Measurements from ENCODE around the gene ZSCAN2.
A peak's percentile ranks its signal among the peaks of the same experiment; 100 is the strongest.

ZSCAN2 gene

DNA sequence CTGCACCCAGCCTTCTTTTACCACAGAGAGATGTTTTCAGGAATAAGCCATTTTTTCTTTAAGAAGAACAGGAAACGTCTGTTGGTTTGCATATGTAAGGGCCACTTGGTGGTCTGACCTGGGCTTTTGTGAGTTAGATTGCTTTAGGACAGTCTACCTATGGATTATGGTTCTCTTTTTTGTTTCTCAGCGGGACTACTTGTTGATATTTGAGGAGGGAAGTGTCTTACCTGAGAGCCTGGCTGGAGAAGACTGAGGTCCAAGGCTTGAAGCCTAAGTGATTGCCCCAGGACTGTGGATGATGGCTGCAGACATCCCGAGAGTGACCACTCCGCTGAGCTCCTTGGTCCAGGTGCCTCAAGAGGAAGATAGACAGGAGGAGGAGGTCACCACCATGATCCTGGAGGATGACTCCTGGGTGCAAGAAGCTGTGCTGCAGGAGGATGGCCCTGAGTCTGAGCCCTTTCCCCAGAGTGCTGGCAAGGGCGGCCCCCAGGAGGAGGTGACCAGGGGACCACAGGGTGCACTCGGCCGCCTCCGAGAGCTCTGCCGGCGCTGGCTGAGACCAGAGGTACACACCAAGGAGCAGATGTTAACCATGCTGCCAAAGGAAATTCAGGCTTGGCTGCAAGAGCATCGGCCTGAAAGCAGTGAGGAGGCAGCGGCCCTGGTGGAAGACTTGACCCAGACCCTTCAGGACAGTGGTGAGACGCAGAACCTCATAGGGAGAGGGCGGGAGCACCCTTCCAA is 3.0 kb downstream of the ZSCAN2 start:
- no peak overlapping the region for H3K27ac ChIP-seq
- TF ChIP-seq, protein P1, sequence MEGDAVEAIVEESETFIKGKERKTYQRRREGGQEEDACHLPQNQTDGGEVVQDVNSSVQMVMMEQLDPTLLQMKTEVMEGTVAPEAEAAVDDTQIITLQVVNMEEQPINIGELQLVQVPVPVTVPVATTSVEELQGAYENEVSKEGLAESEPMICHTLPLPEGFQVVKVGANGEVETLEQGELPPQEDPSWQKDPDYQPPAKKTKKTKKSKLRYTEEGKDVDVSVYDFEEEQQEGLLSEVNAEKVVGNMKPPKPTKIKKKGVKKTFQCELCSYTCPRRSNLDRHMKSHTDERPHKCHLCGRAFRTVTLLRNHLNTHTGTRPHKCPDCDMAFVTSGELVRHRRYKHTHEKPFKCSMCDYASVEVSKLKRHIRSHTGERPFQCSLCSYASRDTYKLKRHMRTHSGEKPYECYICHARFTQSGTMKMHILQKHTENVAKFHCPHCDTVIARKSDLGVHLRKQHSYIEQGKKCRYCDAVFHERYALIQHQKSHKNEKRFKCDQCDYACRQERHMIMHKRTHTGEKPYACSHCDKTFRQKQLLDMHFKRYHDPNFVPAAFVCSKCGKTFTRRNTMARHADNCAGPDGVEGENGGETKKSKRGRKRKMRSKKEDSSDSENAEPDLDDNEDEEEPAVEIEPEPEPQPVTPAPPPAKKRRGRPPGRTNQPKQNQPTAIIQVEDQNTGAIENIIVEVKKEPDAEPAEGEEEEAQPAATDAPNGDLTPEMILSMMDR (IDR thresholded peaks at IDR 0.05): no peak
- TF ChIP-seq ZFX (IDR thresholded peaks at IDR 0.05; ENCODE audit: borderline replicate concordance): no peak

DNA sequence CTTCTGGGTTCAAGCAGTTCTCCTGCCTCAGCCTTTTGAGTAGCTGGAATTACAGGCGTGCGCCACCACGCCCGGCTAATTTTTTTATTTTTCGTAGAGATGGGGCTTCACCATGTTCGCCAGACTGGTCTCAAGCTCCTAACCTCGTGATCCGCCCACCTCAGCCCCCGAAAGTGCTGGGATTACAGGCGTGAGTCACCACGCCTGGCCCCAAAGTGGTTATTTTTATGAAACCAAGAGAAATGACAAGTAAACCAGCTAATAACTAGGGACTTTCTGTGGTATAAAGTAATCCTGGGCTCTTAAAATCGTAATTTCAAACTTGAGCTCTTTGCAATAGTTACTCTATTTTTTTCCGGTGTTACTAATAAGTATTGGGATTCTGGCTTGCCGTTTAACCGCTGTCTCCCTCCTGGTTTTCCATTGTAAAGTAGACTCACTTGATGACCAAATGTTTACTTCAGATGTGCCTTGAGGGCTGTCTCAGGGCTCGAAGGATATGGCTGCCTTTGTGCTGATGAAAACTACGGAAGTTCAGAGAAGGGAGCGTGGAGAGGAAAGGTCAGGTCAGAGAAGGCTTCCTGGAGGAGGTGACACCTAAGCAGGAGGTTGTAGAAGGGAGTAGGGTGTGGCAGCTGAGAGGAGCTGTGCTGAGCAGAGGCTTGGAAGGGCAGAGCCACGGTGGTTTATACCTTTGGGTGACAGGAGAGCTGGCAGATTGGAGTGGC is 4.2 kb downstream of the ZSCAN2 start:
- TF ChIP-seq, protein P1 (IDR thresholded peaks at IDR 0.05): no peak
- TF ChIP-seq ZFX (IDR thresholded peaks at IDR 0.05; ENCODE audit: borderline replicate concordance): no peak
- peak overlapping the region; percentile 68; the same call in 1 of the 2 replicates for H3K27ac ChIP-seq

DNA sequence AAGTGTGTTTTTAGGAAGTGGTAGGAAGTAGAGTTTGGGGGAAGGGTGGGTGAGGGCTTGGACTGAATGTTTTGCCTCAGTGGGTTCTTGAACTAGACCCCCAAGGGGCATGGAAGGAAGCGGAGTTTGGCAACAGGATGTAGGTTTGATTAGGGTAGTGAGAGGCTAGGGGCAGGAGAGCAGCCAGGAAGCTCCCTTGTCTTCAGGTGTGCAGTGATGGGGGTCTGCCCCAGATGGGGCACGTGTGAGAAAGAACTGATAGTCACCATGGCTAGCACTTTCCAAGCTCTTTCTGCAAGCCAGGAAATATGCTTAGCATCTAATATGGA is 4.7 kb downstream of the ZSCAN2 start:
- peak overlapping the region; percentile 68; the same call in 1 of the 2 replicates for H3K27ac ChIP-seq
- TF ChIP-seq, protein P1 (IDR thresholded peaks at IDR 0.05): no peak
- no peak for TF ChIP-seq ZFX (IDR thresholded peaks at IDR 0.05; ENCODE audit: borderline replicate concordance)

DNA sequence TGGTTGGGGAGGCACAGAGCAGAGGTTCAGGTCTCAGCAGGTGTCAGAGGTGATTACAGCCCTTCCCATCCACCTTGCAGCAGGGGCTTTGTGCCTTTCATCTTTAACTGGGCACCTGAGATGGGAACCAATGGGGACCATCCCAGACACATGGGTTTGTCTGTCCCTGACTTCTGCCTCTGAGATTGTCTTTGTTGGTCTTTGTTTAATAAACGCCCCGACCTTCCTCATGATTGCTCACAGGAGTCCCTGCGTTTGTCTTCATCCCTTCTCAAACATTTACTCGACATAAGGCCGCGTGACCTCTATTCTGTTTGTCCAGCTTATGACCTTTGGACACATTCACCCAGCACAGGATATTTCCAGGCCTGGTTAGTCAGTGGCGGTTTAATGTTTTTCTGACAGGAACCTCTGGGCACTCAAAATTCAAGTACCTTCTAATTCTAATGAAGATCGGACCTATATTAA is 5.9 kb downstream of the ZSCAN2 start:
- TF ChIP-seq, protein P1 (IDR thresholded peaks at IDR 0.05): no peak
- no peak for TF ChIP-seq ZFX (IDR thresholded peaks at IDR 0.05; ENCODE audit: borderline replicate concordance)
- peak overlapping the region; percentile 68 for H3K27ac ChIP-seq

DNA sequence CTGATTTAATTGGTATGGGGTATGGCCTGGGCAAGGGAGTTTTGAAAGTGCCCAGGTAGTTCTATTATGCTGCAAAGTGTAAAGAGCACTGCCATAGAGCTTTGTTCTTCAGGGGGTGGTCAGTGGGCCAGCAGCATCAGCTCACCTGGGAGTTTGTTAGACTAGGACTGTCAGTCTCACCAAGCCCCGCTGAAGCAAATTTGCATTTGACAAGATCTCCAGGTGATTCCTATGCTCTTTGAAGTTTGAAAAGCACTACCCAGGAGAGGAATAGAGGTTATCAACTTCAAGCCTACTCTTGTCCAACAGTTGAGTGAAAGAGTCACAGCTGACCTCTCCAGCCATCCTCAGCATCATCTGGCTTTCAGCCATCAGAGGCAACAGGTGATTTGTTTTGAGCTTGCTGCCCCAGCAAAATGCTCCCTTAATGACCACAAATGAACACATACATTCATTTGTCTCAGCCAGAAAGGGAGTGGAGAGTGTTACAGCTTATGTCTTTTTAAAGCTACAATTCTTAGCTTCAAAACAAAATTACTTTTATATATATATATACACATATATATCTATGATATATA is 8.0 kb downstream of the ZSCAN2 start:
- TF ChIP-seq, protein P1 (IDR thresholded peaks at IDR 0.05): no peak
- no peak for TF ChIP-seq ZFX (IDR thresholded peaks at IDR 0.05; ENCODE audit: borderline replicate concordance)
- no peak overlapping the region for H3K27ac ChIP-seq

DNA sequence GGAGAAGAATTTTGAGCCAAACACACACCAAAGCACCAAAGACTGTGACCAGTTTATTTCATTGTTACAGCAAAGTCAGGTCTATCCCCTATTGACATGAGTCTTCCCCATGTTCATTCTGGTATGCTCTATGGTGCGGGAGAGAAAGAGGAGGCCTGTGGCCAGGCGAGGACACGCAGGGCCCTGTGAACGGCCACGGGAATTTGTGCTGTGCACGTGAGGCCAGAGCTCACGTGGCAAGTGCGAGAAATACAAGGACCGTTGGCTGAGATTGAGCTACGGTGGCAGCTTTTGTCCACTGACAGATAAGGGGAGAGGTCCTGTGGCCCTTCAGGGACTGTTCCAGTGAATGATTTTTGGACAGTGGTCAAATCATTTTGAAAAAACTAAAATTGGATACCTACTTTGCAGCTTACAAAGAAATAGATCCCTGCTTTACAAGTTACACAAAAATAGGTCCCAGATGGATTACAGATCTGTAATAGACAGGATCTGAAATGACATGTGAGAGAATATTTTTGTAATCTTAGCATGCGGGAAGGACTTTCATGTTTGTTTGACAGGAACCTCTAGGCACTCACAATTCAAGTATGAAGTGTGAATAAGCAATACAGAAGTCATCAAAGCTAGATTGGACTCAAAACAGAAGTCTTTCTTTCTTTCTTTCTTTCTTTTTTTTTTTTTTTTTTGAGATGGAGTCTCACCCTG is 9.2 kb downstream of the ZSCAN2 start:
- H3K27ac ChIP-seq: no peak overlapping the region

More for the DNA sequence above, 9.2 kb downstream of the ZSCAN2 start:
- TF ChIP-seq, protein P1 (IDR thresholded peaks at IDR 0.05): no peak
- TF ChIP-seq ZFX (IDR thresholded peaks at IDR 0.05; ENCODE audit: borderline replicate concordance): no peak
